Adipose tissue (tissue), 3 donors: ENCODE results near the gene S100A14. TPM values are rescaled to one million over a fixed set of nuclear protein-coding genes. Genes with fewer than 3 reads are reported as not detected.
A peak's percentile ranks its signal among the peaks of the same experiment; 100 is the strongest.

ENCODE experiments used
- H3K27ac ChIP-seq: one replicate; pipeline ENCODE4 v1.5.1; 2013; ENCODE audit warnings: low read depth, low read length
- WGBS, 3 donors: extraction: QIAGEN DNeasy Blood & Tissue Kit; methylation state at CpG; one replicate each; pipeline ENCODE4 v1.1.7; 2013; 5-methylcytosine and 5-hydroxymethylcytosine counted together
- polyA plus RNA-seq, 3 donors: library from polyadenylated mRNA; stranded (reverse); fragments of 200-250 nt; gene quantifications; one replicate each; pipeline ENCODE4 v1.2.3, GENCODE V29; 2013
- donor health status: healthy with polysubstance abuse.
- donor health status: Bipolar disorder and iron deficiency.
- donor health status: healthy.

S100A14 gene
- polyA plus RNA-seq, result 10 to 100 TPM in 1 of 3 donors, 1 to 10 TPM in 2; 1.6 to 12.9 (median 9.7) TPM

DNA sequence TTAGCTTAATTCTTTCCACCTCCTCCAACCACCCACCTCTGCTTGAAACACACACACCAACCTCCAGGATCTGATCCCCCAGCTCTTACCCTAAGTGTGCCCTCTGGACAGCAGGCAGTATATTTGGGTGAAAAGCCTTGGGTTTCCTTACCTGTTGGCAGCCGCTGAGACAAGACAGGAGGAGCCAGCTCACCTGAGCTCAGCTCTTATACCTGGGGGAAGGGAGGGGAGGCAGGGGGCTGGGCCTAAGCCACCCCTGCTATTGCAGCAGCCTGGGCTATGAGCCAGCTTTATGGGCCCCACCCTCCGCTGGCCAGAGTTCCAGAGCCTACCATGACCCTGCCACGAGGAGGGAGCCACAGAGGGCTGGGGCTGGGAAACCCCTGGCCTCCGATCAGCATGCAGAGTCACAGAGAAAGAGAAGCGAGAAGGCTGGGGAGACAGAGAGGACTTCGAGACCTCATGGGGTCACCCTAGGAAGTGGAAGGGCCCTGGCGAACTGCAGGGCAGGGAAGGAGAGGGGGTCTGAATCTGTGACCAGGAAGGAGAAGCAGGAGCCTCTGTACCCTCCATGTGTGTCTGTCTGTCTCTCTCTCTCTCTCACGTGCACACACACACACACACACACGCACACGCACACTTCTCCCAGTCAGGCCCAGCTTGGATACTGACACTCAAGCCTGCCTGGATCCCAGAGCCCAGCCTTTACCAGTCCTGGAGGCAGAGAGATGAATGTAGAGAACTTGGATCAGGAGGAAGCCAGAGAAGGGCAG lies at the start of gene S100A14:
Gene S100A14 (minus strand): TSS at position 182 of the 773 bp plus-strand sequence. CDS start 467 bp downstream, outside the sequence.
- WGBS, 3 donors, result 65 to 73% (median 70%) methylated on average over 9 to 10 of the region's 10 CpGs
- no peak within 1 kb of the TSS for H3K27ac ChIP-seq

DNA sequence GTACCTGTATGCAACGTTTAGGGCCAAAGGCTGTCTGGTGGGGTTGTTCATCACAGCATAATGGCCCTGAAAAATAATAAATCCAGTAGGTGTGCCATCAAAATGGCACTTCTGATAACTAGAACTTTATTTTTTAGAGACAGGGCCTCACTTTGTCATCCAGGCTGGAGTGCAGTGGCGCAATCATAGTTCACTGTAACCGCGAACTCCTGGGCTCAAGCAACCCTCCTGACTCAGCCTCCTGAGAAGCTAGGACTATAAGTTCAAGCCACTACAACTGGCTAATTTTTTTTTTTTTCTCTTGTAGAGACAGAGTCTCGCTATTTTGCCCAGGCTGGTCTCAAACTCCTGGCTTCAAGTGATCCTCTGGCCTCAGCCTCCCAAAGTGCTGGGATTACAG lies 47.1 kb upstream of the S100A14 start:
- no peak overlapping the region for H3K27ac ChIP-seq
- 73 to 84% (median 75%) methylated on average over 5 of the region's 5 CpGs for WGBS, 3 donors

DNA sequence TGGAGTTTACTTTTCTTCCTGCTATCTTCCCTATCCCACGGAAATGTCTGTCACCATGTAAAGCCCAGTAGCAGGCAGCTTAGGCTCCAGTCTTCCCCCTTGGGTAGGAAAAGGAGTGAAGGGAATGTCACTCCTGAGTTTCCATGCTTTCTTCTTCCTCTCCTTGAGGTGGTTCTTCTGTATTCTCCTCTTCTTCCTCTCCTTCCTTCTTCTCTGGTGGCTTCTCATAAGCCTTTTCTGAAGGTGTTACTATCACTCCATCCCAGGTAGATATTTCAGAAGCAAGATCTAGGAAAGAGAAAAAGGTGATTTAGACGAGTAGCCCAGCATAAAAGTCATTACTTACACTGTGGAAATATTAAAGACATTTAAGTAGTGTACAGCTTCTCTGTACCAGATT lies 46.1 kb upstream of the S100A14 start:
- WGBS, 3 donors, result 54 to 62% (median 61%) methylated on average over 2 of the region's 2 CpGs
- no peak overlapping the region for H3K27ac ChIP-seq

DNA sequence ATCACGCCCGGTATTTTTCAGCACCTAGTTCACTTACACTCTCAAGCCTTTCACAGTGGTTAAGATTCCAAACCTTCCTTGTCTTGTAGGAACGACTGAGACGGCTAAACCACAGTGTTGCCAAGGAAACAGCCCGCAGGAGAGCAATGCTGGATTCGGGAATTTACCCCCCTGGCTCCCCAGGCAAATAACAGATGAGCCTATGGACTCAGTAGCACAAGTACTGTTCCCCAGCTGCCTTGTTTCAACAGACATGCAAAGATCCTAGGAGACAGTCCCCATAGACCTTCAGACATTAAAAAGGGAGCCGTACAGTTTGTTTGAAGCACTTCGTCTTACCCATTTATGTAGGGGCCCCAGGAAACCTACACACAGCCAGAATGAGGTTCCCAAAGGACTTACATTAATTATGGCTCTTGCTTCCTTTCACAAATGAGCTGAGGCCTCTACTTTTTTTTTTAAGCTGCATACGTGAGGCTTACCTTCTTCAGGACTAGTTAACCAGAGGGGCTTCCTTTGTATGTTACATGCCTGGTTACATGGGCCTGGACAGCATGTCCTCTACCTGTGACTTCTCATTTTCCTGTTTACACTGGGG lies 45.1 kb upstream of the S100A14 start:
- 65% methylated on average over 9 of the region's 9 CpGs for WGBS, 3 donors
- H3K27ac ChIP-seq, result no peak overlapping the region

DNA sequence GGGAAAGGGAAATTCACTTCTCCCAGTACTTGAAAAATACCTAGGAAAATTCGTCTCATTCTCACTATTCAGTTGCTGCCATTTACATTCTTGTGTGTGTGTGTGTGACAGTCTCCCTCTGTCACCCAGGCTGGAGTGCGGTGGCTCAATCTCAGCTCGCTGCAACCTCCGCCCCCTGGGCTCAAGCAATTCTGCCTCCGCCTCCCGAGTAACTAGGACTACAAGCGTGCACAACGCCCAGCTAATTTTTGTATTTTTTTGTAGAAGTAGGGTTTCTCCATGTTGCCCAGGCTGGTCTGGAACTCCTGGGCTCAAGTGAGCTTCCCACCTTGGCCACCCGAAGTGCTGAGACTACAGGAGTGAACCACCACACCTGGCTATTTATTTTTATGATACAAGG lies 43.5 kb upstream of the S100A14 start:
- 52 to 78% (median 74%) methylated on average over 9 of the region's 9 CpGs for WGBS, 3 donors
- no peak overlapping the region for H3K27ac ChIP-seq

DNA sequence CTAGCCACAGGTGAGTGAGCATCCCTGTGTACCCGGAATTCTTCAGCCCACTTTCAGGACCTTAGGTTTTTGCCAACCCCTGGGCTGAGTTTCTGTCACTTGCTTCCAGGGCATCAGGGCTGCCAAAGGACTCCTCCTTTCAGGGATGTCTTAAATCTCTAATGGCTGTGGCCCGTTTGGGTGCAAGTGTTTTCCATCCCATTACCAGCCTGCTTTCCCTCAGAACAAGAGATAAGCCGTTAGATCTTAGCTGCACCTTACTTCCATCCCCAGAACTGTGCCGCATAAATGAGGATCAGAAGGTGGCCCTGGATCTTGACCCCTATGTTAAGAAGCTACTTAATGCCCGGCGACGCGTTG lies 43.0 kb upstream of the S100A14 start:
- H3K27ac ChIP-seq, result peak overlapping the region; percentile 64
- WGBS, 3 donors, result 18 to 37% (median 33%) methylated on average over 8 of the region's 8 CpGs

DNA sequence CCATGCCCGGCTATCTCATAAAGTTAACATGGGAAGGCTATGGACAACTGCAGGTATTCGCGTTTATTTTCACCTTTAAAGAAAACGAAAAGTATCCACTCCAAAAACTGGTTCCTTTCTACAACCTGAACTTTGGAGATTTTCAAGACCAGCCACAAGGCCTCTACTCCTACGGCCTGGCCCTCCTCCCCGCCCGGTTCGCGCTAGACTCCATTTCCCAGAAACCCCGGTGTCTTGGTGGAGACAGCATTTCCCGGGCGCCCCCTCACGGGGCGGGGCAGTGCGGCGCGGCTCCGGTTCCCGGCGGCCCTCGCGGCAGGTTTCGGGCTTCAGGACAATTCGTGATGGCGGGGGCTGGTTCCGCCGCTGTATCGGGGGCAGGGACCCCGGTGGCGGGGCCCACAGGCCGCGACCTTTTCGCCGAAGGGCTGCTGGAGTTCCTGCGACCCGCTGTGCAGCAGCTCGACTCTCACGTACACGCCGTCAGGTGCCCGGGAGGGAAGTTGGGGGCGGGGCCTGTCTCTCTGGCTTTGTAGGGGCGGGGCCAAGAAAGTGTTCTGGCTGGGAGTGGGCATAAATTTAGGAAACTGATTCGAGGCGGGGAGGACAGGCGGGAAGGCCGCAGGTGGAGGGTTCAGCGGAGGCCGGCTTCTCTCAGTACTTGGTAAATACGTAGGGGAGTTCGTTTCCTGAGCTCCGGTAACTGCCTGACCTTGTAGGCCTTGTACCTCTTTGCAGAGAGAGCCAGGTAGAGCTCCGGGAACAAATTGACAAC lies 42.5 kb upstream of the S100A14 start, which contains the start of gene SNAPIN:
Gene SNAPIN (plus strand): TSS at position 304 of the 775 bp plus-strand sequence. CDS start 41 bp downstream, at position 345.
- peak within 1 kb of the TSS; percentile 64 for H3K27ac ChIP-seq
- WGBS, 3 donors, result 2% methylated on average over 53 of the region's 53 CpGs

DNA sequence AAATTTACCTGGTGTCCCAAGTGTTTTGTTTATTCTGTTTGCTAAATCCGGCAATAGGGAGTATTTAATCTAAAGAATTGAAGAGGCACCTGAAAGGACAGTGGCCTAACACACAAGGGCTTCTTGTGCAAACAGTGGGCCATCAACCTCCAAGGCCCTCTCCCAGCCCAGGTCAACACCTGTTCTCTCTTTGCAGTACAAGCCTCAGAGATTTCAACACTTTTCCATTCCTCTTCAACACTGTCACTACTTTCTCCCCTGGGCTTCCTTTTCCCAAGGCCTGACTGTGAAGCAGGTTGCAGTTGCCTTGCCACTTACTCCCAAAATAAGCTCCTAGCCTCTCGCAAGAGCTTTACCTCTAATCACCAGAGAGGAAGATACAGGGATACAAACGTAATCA lies 39.2 kb upstream of the S100A14 start:
- no peak overlapping the region for H3K27ac ChIP-seq
- 70 to 91% (median 89%) methylated on average over 3 of the region's 3 CpGs for WGBS, 3 donors

DNA sequence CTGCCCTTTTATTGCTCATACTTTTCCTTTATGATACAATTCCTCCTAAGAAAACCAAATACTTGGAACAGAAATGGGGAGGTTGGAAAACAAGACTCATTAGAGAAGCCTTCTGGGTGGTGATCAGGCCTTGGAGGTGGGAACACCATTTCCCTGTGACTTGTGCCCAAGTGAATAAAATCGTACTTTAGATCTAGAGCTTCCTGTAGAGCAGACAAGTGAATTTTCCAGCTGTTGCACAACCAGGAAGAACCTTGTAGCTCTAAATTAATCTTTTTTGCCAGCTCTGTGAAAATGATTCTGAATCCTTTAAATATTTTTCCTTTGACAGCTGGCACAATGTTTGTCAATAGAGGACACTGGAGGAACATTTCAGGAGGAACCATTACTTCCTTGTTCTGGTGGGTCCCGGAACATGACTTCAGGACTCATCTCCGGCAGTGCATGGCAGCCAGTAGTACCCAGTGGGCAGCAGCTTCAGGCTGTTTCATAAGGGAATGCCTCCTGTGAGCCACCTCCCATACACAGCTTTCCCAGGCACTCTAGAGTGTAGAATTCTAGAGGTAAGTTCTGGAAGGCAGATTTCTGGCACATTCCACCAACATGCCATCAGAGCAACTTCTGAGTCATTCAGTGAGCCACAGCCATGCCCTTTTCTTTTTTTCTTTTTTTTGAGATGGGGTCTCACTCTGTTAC lies 36.8 kb upstream of the S100A14 start:
- 22 to 56% (median 36%) methylated on average over 3 of the region's 3 CpGs for WGBS, 3 donors
- H3K27ac ChIP-seq, result no peak overlapping the region

DNA sequence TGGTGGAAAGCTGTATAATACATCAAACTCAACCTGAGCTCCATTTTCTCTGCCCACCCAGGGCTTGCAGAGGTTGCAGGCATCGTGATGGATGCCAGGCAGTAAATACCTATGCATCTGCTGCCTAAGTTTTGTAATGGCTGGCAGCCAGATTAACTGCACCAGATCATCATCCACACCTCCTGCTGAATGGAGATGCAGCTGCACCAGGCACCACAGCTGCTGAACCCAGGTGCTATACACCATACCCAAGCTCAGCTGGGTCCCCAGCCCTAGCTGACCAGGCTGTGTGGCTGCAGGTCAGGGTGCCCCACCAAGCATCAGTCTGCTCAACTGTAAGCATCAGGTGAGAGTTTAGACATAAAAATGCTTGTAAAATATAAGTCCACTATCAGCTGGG lies 35.6 kb upstream of the S100A14 start:
- WGBS, 3 donors, result 85 to 100% (median 88%) methylated on average over 1 of the region's 1 CpG
- H3K27ac ChIP-seq, result no peak overlapping the region

DNA sequence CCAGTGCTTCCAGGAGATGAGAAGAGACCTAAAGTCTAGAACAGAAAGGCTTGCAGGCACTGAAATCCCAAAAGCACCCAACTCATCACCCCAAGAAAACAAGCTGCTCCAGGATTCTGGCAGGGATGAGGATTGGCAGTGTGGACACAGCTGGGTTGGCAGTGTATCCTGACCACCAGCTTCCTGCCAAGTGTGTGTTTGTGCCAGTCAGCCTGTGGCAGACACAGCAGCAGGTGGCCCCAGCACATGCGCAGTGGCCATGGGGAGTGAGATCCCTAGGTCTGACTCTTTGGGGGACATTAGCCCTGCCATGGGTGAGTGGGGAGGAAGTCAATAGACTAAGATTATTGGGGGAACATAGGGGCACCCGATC lies 33.7 kb upstream of the S100A14 start:
- no peak overlapping the region for H3K27ac ChIP-seq
- whole genome bisulfite sequencing, 3 donors, result 24 to 80% (median 79%) methylated on average over 2 of the region's 2 CpGs

DNA sequence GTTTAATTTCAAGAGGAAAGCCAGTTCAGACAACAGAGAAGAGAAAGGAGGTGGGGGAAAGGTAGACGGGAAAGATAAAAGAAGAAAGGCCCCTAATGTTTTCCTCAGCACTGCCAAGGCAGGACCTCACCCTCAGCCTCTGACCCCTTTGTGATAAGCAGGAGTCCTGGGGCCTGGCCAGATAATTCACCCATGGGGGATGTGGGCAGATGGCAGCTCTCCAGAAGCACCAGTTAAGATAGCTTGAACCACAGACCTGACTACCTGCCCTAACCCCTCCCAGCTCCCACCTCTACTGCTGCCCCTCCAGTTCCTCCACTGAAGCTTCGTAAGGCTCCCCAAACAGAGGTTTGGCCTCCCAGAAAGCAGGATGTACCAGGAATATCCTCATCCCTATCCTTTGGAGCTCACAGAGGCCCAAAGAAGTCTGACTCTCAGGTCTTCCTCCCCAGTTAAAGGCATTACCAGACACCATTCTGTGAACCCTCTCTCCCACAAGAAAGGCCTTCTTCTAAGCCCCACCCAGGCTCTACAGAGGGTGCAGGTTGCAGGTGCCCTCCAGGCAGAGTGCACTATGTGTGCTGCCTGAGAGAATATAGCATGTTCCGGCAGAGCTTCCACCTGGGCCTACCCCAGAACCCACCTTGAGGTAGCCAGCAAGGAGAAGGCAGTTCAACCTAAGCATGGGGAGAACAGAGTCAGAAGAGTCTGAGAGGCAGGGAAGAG lies 33.2 kb upstream of the S100A14 start:
- 30 to 62% (median 58%) methylated on average over 3 of the region's 3 CpGs for WGBS, 3 donors
- no peak overlapping the region for H3K27ac ChIP-seq

DNA sequence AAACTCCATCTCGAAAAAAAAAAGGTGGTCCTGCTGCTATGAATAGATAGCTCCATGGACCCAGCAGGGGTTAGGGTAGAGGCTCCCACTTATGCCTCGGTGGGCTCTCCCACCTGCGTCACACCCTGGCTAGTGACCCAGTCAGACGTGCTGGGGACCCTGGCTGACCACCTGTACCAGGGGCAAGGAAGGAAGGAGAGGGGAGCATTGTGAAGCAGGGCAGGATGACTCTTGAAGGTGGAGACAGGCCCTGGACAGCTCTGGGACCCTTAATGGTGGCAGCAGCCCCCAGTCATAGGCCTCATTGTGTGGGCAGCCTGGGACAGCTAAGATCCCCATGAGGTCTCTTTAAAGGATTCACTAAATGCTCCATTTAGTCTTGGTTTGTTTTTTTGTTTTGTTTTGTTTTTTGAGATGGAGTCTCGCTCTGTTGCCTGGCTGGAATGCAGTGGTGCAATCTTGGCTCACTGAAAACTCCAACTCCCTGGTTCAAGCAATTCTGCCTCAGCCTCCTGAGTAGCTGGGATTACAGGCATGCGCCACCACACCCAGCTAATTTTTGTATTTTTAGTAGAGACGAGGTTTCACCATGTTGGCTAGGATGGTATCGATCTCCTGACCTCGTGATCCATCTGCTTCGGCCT lies 32.0 kb upstream of the S100A14 start:
- 85 to 88% (median 86%) methylated on average over 9 to 10 of the region's 10 CpGs for WGBS, 3 donors
- no peak overlapping the region for H3K27ac ChIP-seq

DNA sequence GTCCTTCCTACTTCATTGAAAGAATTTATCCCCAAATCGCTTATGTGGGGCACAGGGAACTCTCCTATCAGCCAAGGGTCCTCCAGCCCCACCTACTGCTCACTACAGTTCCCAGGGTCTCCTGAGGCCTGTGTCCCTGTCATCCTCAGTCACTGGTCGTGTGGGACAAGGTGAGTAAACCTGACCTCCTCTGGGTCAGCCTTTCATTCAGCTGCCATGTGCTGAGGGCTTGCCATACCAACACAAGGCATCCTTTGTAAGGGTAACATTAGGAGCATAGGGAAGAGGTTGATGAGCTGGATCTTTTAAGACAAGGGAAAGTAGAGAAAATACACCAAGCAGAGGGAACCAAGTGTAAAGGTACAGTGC lies 31.2 kb upstream of the S100A14 start:
- no peak overlapping the region for H3K27ac ChIP-seq
- 57 to 70% (median 66%) methylated on average over 2 of the region's 2 CpGs for WGBS, 3 donors

DNA sequence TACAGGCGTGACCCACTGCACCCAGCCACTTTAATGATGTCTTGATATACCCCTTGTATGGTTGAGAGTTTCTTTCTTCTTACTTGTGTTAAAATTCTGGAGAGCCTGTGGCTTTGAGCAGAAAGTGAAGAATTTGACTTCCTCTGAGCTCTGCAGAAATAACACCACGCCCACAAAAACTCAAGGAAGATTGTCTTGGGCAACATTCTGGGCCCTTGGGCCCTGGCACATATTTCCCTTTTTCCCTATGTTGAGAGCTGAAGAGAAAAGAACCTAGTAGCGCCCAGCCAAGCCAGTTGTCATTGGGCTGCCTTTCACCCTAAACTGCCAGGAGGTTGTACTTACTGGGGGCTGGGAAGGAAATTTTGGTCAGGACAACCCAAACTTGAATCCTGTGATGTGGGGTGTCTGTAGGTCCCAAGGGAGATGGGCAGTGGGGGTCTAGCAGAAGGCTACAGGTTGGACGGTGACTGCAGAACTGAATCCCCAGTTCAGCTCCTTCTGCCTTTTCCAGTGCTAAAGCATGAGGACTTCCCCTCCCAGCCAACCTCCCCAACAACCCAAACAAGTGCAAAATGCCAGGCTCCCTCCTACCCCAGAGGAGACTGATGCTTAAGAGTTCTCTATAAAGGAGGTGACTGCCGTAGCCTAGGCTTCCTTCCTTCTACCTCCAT lies 30.7 kb upstream of the S100A14 start:
- 62 to 95% (median 75%) methylated on average over 5 of the region's 5 CpGs for WGBS, 3 donors
- no peak overlapping the region for H3K27ac ChIP-seq

DNA sequence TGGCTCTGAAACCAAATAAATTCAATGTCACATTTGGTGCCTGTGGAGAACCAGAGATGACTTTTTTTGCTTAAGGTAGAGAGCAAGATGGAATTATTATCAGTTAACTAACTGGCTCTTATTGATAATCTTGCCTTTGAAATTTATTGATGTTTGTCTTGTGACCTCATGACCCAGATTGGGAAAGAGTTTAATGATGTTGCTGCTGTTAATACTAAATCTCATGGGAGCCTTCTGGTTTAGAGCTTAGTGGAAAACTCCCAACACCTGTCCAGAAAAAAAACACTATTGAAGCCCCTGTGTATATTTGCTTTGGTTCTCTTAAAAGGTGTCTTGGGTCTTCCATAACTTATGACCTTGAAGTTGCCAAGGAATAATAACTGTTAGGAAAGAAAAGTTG lies 27.7 kb upstream of the S100A14 start:
- H3K27ac ChIP-seq, result no peak overlapping the region

DNA sequence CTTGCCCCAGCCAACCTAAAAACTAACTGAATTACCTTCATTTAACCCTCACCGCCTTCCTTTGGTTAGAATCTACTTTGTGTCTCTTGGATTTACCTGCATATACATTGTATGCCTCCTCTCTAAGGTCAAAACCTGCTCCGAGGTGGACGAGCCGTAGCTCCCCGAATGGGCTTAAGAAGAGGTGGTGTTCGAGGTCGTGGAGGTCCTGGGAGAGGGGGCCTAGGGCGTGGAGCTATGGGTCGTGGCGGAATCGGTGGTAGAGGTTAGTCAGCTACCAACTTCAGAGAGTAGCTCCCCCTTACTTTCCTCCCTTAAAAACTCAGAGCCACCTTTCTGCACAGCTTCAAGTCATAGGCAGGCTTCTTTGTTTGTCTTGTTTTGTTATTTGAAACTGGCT lies 27.0 kb upstream of the S100A14 start:
- no peak overlapping the region for H3K27ac ChIP-seq
- WGBS, 3 donors, result 90 to 91% (median 91%) methylated on average over 11 of the region's 11 CpGs
